ENCODE results near the gene INPP5J. TPM values are rescaled to one million over a fixed set of nuclear protein-coding genes. Genes with fewer than 3 reads are reported as not detected.
A peak's percentile ranks its signal among the peaks of the same experiment; 100 is the strongest.

The INPP5J gene
- total and polyA plus RNA-seq, 2 of the 13 experiments (the other 11 are each of a cell fraction or from before 2014, with no cell fraction given): 0.24 to 1.1 TPM

DNA sequence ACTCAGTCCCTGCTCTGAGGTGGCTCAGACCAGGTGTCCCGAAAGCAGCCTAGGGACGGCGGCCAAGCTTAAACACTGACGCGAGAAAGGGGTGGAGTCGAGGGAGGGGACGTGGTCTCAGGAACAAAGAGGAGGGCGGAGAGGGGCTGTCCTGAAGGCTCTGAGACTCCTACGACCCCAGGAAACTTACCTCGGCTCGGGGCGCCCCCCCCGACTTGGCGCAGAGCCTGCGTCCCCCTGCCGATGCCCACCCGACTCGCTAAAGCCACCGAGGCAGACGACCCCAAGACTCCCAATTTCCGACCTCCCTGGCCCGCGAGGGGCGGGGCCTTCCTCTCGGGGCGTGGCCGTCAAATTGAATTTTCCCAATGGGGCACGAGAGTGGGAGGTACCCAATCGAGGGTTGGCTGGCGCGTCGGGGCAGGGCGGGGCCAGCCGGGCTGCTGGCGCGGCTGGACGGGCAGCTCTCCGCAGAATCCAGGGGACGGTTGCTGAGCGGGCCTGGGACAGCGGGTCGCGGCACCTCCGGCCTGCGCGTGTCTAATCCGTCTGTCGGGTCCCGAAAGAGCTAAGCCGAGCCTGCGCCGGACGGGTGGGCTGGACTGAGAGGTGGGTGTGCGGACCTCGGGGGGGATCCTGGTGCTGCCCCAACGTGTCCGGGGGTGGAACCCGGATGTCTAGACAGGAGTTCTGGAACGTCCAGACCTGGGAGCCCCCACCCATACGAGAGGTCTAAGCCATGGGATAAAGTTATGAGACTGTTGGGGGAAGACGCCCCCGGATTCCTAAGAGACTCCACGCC is 41.7 kb upstream of the INPP5J start, which contains the start of gene SMTN (continued):
- peak; percentile 59; the same call in 1 of the 2 replicates for TF ChIP-seq UBTF (CRISPR knock-in tag; IDR thresholded peaks at IDR 0.05)
- no peak for TF ChIP-seq ZNF772 (CRISPR knock-in tag; IDR thresholded peaks at IDR 0.05)
- TF ChIP-seq ZNF790 (CRISPR knock-in tag; IDR thresholded peaks at IDR 0.05; ENCODE audit: borderline replicate concordance): 0 out of 2 replicates have a peak, but pooled peaks have one; percentile 38
- 0 out of 2 replicates have a peak, but pooled peaks have one; percentile 54 for TF ChIP-seq ZC3H13 (CRISPR knock-in tag; IDR thresholded peaks at IDR 0.05)
- 0 out of 2 replicates have a peak, but pooled peaks have one; percentile 66 for TF ChIP-seq KIAA2018 (CRISPR knock-in tag; IDR thresholded peaks at IDR 0.05; ENCODE audit: borderline replicate concordance)
- TF ChIP-seq ZNF383 (CRISPR knock-in tag; IDR thresholded peaks at IDR 0.05; ENCODE audit: borderline replicate concordance): no peak
- TF ChIP-seq EP300 (IDR thresholded peaks at IDR 0.05; ENCODE audit: low read depth in 2 of 2, low read length in 2 of 2): no peak
- no peak for TF ChIP-seq EP300 (CRISPR knock-in tag; IDR thresholded peaks at IDR 0.05; ENCODE audit: borderline replicate concordance)
- no peak for TF ChIP-seq WIZ (CRISPR knock-in tag; IDR thresholded peaks at IDR 0.05)
- TF ChIP-seq KDM1A (CRISPR knock-in tag; IDR thresholded peaks at IDR 0.05): no peak
- TF ChIP-seq CCAR2 (optimal IDR thresholded peaks at IDR 0.05; ENCODE audit: low read depth, low read length): no peak
- no peak for TF ChIP-seq NFKBIZ (CRISPR knock-in tag; IDR thresholded peaks at IDR 0.05)
- TF ChIP-seq GZF1 (CRISPR knock-in tag; IDR thresholded peaks at IDR 0.05): no peak
- TF ChIP-seq ZBTB38 (CRISPR knock-in tag; IDR thresholded peaks at IDR 0.05): no peak
- peak; percentile 46; the same call in 1 of the 2 replicates for TF ChIP-seq TFDP1 (CRISPR knock-in tag; IDR thresholded peaks at IDR 0.05; ENCODE audit: borderline replicate concordance)
- TF ChIP-seq ZNF83 (CRISPR knock-in tag; IDR thresholded peaks at IDR 0.05; ENCODE audit: borderline replicate concordance): 0 out of 2 replicates have a peak, but pooled peaks have one; percentile 18
